Esophagus squamous epithelium (tissue), 4 donors: ENCODE measurements around the gene EWSR1.
A peak's percentile ranks its signal among the peaks of the same experiment; 100 is the strongest.

Source experiments
- POLR2A ChIP-seq, 4 donors: fragments of 450-650 bp; IDR thresholded peaks; one replicate each; pipeline ENCODE4 v1.6.1; 2017; ENCODE audit warnings: antibody characterized with exemption in 4 of 4, mild to moderate bottlenecking in 4 of 4, moderate library complexity in 3 of 4
- TF ChIP-seq, protein P1 (sequence below), 6 experiments: fragments of 450-650 bp in 4 of 6; fragments of 200-600 bp in 2 of 6; sonication (generic) in 2 of 6; IDR thresholded peaks; one replicate each; pipeline ENCODE4 v1.5.1; 2016 to 2019; ENCODE audit warnings: antibody characterized with exemption in 6 of 6, mild to moderate bottlenecking in 4 of 6, moderate library complexity in 4 of 6

GRCh38 chr22:29265929-29266328 is 2.1 kb upstream of the EWSR1 start:
- TF ChIP-seq, protein P1, sequence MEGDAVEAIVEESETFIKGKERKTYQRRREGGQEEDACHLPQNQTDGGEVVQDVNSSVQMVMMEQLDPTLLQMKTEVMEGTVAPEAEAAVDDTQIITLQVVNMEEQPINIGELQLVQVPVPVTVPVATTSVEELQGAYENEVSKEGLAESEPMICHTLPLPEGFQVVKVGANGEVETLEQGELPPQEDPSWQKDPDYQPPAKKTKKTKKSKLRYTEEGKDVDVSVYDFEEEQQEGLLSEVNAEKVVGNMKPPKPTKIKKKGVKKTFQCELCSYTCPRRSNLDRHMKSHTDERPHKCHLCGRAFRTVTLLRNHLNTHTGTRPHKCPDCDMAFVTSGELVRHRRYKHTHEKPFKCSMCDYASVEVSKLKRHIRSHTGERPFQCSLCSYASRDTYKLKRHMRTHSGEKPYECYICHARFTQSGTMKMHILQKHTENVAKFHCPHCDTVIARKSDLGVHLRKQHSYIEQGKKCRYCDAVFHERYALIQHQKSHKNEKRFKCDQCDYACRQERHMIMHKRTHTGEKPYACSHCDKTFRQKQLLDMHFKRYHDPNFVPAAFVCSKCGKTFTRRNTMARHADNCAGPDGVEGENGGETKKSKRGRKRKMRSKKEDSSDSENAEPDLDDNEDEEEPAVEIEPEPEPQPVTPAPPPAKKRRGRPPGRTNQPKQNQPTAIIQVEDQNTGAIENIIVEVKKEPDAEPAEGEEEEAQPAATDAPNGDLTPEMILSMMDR (IDR thresholded peaks at IDR 0.05): peak in 1 of 6 experiments; percentile 4
- no peak for TF ChIP-seq POLR2A (IDR thresholded peaks at IDR 0.05)
